Measurements from ENCODE around the gene SQOR. TPM values are rescaled to one million over a fixed set of nuclear protein-coding genes. Genes with fewer than 3 reads are reported as not detected.

Gene SQOR
- total and polyA plus RNA-seq, 2 experiments from 2014 or later = 0.73 to 0.95 TPM

- Histone ChIP-seq H3K36me3 (no peaks in the 10 kb centered on the region), H3K9me3 (ENCODE audit: low read depth) (no peaks in the 10 kb centered on the region), H3K27ac (no peak overlapping the region), H3K4me3 (no peak overlapping the region), H3K27me3 (no peaks in the 10 kb centered on the region), H3K4me1 (ENCODE audit: low read depth) (peaks cover 4% of the 10 kb centered on the region)
- DNase-seq (ENCODE audit: low read depth in 1 of 2, low spot score in 1 of 2) = peak in 1 of 2 donors; percentile 29
- no peak for TF ChIP-seq CTCF (IDR thresholded peaks at IDR 0.05; ENCODE audit: low read depth, low read length)
These were observed 21.9 kb upstream of the SQOR start for GRCh38 chr15:45612790-45613415.

GRCh38 chr15:45616901-45617323 is 17.9 kb upstream of the SQOR start:
- no peak for DNase-seq (ENCODE audit: low read depth in 1 of 2, low spot score in 1 of 2)
- H3K9me3 ChIP-seq (ENCODE audit: low read depth) = no peaks in the 10 kb centered on the region
- H3K27me3 ChIP-seq = no peaks in the 10 kb centered on the region
- no peak overlapping the region for H3K4me3 ChIP-seq
- H3K4me1 ChIP-seq (ENCODE audit: low read depth) = peaks cover 4% of the 10 kb centered on the region
- H3K27ac ChIP-seq = peak overlapping the region; percentile 39
- no peaks in the 10 kb centered on the region for H3K36me3 ChIP-seq
- TF ChIP-seq CTCF (IDR thresholded peaks at IDR 0.05; ENCODE audit: low read depth, low read length) = no peak

GRCh38 chr15:45618813-45619212 is 16.0 kb upstream of the SQOR start:
- no peak overlapping the region for H3K4me3 ChIP-seq
- no peaks in the 10 kb centered on the region for H3K27me3 ChIP-seq
- TF ChIP-seq CTCF (IDR thresholded peaks at IDR 0.05; ENCODE audit: low read depth, low read length) = no peak
- DNase-seq (ENCODE audit: low read depth in 1 of 2, low spot score in 1 of 2) = no peak
- no peaks in the 10 kb centered on the region for H3K9me3 ChIP-seq (ENCODE audit: low read depth)
- H3K36me3 ChIP-seq = no peaks in the 10 kb centered on the region
- no peak overlapping the region for H3K27ac ChIP-seq
- peaks cover 4% of the 10 kb centered on the region for H3K4me1 ChIP-seq (ENCODE audit: low read depth)

GRCh38 chr15:45628136-45628535 is 6.7 kb upstream of the SQOR start:
- no peak for TF ChIP-seq CTCF (IDR thresholded peaks at IDR 0.05; ENCODE audit: low read depth, low read length)
- DNase-seq (ENCODE audit: low read depth in 1 of 2, low spot score in 1 of 2) = no peak
- no peak overlapping the region for H3K4me3 ChIP-seq
- H3K4me1 ChIP-seq (ENCODE audit: low read depth) = no peaks in the 10 kb centered on the region
- peaks cover 26% of the 10 kb centered on the region for H3K27me3 ChIP-seq
- no peak overlapping the region for H3K27ac ChIP-seq
- H3K9me3 ChIP-seq (ENCODE audit: low read depth) = no peaks in the 10 kb centered on the region
- no peaks in the 10 kb centered on the region for H3K36me3 ChIP-seq

GRCh38 chr15:45630917-45631691 is 3.7 kb upstream of the SQOR start:
- Histone ChIP-seq H3K27me3 (peaks cover 55% of the 10 kb centered on the region), H3K4me3 (no peak overlapping the region), H3K36me3 (no peaks in the 10 kb centered on the region), H3K9me3 (ENCODE audit: low read depth) (no peaks in the 10 kb centered on the region), H3K4me1 (ENCODE audit: low read depth) (no peaks in the 10 kb centered on the region), H3K27ac (no peak overlapping the region)
- TF ChIP-seq CTCF (IDR thresholded peaks at IDR 0.05; ENCODE audit: low read depth, low read length) = no peak
- peak in 1 of 2 donors; percentile 80 for DNase-seq (ENCODE audit: low read depth in 1 of 2, low spot score in 1 of 2)
